ENCODE measurements around the gene RNF17. TPM values are rescaled to one million over a fixed set of nuclear protein-coding genes. Genes with fewer than 3 reads are reported as not detected.
"Not testable (repeated sequence)": the region's sequence is repeated elsewhere in the genome, so short reads cannot be mapped to it uniquely, and the experiment has no call there.

RNF17 gene
- total RNA-seq, 4 donors from 2014 or later: 0.21 to 2.0 TPM; not detected in 2

GRCh38 chr13:24727731-24728601 lies 36.0 kb upstream of the RNF17 start:
- H3K36me3 ChIP-seq: no peaks in the 10 kb centered on the region
- WGBS, 2 donors: 63 to 66% methylated on average over 24 of the region's 24 CpGs
- H3K9me3 ChIP-seq: no peaks in the 10 kb centered on the region
- TF ChIP-seq CTCF (IDR thresholded peaks at IDR 0.05) (peak; percentile 30 to 57 (median 52)), EP300 (IDR thresholded peaks at IDR 0.05) (no peak)
- H3K4me1 ChIP-seq: peaks cover 0 to 3% (median 0%) of the 10 kb centered on the region in 4 donors
- H3K27ac ChIP-seq: no peak overlapping the region
- DNase-seq (ENCODE audit: low spot score in 2 of 2): peak in 1 of 2 donors; percentile 70
- no peaks in the 10 kb centered on the region for H3K27me3 ChIP-seq
- no peak overlapping the region for H3K4me3 ChIP-seq

GRCh38 chr13:24730873-24731567 lies 32.9 kb upstream of the RNF17 start:
- not testable (repeated sequence) for H3K27me3 ChIP-seq; H3K36me3 ChIP-seq; H3K27ac ChIP-seq; DNase-seq (ENCODE audit: low spot score in 2 of 2); H3K4me1 ChIP-seq; H3K9me3 ChIP-seq; H3K4me3 ChIP-seq
- 69 to 93% methylated on average over 4 of the region's 4 CpGs for WGBS, 2 donors

GRCh38 chr13:24734950-24735349 lies 29.0 kb upstream of the RNF17 start:
- Histone ChIP-seq H3K27ac (no peak overlapping the region), H3K4me1 (no peaks in the 10 kb centered on the region), H3K36me3 (no peaks in the 10 kb centered on the region), H3K27me3 (no peaks in the 10 kb centered on the region), H3K4me3 (no peak overlapping the region), H3K9me3 (no peaks in the 10 kb centered on the region)
- TF ChIP-seq EP300 (IDR thresholded peaks at IDR 0.05) (no peak), CTCF (IDR thresholded peaks at IDR 0.05) (no peak), POLR2A (IDR thresholded peaks at IDR 0.05) (no peak)
- WGBS, 2 donors: 75 to 82% methylated on average over 4 of the region's 4 CpGs
- no peak for DNase-seq (ENCODE audit: low spot score in 2 of 2)

GRCh38 chr13:24737042-24737441 lies 26.9 kb upstream of the RNF17 start:
- no peaks in the 10 kb centered on the region for H3K9me3 ChIP-seq
- H3K4me1 ChIP-seq: no peaks in the 10 kb centered on the region
- no peaks in the 10 kb centered on the region for H3K27me3 ChIP-seq
- no peak overlapping the region for H3K27ac ChIP-seq
- TF ChIP-seq POLR2A (IDR thresholded peaks at IDR 0.05) (no peak), EP300 (IDR thresholded peaks at IDR 0.05) (no peak), CTCF (IDR thresholded peaks at IDR 0.05) (no peak)
- no peaks in the 10 kb centered on the region for H3K36me3 ChIP-seq
- no peak overlapping the region for H3K4me3 ChIP-seq
- WGBS, 2 donors: 62 to 85% methylated on average over 6 of the region's 6 CpGs
- no peak for DNase-seq (ENCODE audit: low spot score in 2 of 2)

GRCh38 chr13:24738366-24738847 lies 25.6 kb upstream of the RNF17 start:
- no peak for DNase-seq (ENCODE audit: low spot score in 2 of 2)
- Histone ChIP-seq H3K9me3 (no peaks in the 10 kb centered on the region), H3K27ac (no peak overlapping the region), H3K4me1 (no peaks in the 10 kb centered on the region), H3K27me3 (peaks cover 0 to 5% of the 10 kb centered on the region in 2 donors), H3K36me3 (no peaks in the 10 kb centered on the region), H3K4me3 (no peak overlapping the region)
- TF ChIP-seq POLR2A (IDR thresholded peaks at IDR 0.05) (no peak), EP300 (IDR thresholded peaks at IDR 0.05) (no peak), CTCF (IDR thresholded peaks at IDR 0.05) (no peak)
- 85 to 90% methylated on average over 5 of the region's 5 CpGs for WGBS, 2 donors
